GM12872 (cell line): ENCODE results near the gene DCAF5.

ENCODE experiments used
- TF ChIP-seq, protein P1 (sequence below): IDR thresholded peaks from 3 replicates; pipeline ENCODE4 v1.5.1; 2011; ENCODE audit warnings: low read depth, mild to moderate bottlenecking, low read length, moderate library complexity; ENCODE audit not compliant: insufficient read depth

Gene DCAF5

DNA sequence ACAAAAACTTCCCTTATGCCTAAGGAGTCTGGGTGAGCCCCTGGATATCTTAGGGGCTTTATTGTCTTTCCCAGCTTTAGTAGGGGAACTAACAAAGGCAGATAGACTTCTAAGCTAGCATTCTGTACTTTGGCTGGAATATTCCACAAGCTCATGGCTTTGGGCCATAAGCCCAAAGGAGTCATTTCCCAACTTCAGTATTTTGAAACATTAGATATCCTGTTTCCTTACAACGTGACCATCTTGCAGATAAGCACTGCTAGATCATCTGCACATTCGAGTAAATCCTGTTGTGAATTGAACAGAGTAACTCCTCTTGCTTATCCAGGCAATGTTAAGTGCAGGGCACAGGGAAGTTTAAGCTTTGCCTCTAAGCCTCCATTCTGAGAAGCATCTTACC lies 103.2 kb downstream of the DCAF5 start:
- TF ChIP-seq, protein P1, sequence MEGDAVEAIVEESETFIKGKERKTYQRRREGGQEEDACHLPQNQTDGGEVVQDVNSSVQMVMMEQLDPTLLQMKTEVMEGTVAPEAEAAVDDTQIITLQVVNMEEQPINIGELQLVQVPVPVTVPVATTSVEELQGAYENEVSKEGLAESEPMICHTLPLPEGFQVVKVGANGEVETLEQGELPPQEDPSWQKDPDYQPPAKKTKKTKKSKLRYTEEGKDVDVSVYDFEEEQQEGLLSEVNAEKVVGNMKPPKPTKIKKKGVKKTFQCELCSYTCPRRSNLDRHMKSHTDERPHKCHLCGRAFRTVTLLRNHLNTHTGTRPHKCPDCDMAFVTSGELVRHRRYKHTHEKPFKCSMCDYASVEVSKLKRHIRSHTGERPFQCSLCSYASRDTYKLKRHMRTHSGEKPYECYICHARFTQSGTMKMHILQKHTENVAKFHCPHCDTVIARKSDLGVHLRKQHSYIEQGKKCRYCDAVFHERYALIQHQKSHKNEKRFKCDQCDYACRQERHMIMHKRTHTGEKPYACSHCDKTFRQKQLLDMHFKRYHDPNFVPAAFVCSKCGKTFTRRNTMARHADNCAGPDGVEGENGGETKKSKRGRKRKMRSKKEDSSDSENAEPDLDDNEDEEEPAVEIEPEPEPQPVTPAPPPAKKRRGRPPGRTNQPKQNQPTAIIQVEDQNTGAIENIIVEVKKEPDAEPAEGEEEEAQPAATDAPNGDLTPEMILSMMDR = no peak

DNA sequence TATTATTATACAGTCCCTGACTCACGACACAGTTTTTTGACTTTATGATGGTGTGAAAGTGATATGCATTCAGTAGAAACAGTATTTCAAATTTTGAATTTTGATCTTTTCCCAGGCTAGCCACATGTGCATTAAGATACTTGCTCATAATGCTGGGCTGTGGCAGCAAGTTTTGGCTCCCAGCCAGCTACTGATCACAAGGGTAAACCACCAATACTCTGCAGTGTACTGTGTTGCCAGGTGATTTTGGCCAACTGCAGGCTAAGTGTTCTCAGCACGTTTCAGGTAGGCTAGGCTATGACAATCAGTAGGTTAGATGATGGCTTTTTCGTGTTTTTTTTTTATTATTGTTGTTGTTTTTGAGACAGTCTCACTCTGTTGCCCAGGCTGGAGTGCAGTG lies 104.5 kb downstream of the DCAF5 start:
- TF ChIP-seq, protein P1 = no peak

DNA sequence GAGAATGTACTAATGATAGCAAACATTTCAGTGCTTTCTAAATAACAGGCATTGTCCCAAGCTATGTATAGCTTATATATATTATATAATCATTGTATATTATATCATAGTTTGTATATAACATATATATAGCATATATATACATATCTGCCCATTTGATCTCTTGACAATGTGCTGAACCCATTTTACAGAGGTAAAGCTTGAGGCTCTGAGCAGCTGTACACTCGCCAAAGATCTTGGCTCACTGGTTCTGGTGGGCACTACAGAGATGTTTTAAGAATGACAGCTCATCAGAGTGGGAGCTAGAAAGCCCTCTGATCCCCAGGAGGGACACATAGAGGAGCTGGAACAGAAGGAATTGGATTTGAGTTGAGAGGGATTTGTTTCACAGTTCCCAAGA lies 105.7 kb downstream of the DCAF5 start:
- TF ChIP-seq, protein P1 = no peak

DNA sequence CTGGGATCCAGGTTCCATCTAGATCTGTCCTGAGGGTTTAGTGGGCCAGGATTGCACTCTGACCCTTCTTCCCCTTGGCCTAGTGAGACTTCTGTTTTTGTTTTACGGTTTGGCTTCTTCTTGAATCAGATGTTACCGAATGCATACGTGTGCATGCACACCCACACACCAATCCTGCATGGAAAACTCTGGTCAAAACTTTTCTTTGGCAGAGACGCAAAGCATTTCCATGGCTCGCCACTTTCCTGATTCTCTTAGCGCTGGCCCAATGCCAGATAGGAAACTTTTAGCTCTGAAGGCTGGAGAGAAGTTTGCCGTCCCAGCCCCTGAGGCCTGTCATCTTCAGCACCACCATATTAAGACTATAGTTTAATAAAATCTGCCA lies 106.5 kb downstream of the DCAF5 start:
- TF ChIP-seq, protein P1 = no peak

DNA sequence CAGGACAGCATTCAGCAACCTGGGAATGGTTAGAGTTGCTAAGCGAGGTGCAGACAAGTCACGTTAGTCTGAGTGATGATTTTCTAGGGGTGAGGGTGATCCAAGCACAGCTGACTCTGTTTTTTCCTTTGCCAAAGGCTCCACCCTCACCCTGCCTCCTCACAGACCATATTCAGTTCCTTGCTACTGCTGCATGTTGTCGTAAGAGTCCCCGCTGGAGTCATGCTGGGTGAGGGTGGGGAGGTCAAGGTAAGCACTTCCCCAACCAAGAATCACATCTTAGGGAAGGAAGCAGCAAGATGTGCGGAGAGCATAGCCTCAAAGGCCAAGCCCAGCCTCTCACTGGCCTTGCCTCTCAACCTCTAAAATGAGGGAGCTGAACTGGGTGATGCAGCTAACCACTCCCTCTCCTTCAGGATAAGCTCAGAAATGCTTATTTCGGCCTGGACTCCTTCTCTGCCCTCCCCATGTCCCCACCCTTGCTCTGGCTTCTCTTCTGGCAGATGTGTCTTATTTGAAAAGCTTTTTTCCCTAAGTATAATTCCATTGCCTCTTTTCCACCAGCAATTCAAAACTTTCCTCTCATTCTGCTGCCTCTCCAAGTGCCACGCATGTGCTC lies 107.0 kb downstream of the DCAF5 start:
- TF ChIP-seq, protein P1 = no peak

DNA sequence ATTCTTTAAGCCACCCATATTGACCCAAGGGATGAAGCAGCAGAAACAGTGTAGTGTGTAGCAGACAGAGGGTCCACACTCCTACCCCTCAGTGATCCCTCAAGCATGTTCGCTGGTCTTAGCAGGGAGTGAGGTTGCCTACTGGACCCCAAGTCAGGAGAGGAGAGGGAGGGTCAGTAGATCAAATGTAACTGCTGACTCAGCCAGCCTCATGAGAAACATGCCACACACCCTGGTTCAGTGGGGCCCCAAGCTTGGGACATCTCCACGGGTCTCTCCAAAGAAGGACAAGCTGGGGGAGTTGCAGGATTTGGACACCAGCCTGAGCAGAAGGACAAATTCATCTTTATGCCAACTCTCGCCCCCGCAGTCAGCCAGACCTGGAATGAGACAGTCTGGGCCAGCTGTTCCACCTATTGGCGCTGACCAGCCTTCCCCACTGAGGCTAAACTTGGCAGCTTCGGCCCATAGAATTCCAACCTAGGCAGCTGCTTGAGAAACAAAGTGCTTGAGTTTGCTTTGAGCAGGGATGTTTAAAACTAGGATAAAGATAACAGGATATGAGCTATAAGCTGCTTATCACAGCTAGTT lies 107.9 kb downstream of the DCAF5 start:
- TF ChIP-seq, protein P1 = no peak

DNA sequence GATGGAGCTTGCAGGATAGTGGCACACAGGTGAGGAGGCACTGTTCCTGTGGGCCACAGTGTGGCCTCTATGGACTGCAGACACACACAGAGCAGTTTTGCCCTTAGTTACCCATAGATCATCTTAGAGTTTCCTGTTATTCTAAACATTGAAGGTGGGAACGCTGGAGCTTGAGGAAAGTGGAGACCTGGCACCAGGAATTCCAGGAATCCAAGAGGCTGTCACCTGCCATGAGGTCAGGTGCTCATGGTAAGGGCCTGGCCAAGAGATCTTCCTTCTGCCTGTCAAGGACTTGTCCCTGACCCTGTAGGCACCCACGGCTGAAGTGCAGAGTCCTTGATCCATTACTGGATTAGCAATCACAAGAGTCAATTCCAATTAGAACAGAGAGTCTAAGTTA lies 108.6 kb downstream of the DCAF5 start:
- TF ChIP-seq, protein P1 = no peak
